ENCODE data around the gene KCNQ1. TPM values are rescaled to one million over a fixed set of nuclear protein-coding genes. Genes with fewer than 3 reads are reported as not detected.

Gene KCNQ1
- total RNA-seq, 1 experiment from 2014 or later, result 9.2 TPM

GRCh38 chr11:2728663-2729332 lies 284.0 kb downstream of the KCNQ1 start:
- H3K27ac Mint-ChIP-seq (ENCODE audit: unreplicated experiment), result no peak overlapping the region
- DNase-seq, result no peak
- H3K4me3 Mint-ChIP-seq (ENCODE audit: low read depth, unreplicated experiment), result no peak overlapping the region
- intact Hi-C loops (cut with micrococcal nuclease; ENCODE audit: unreplicated experiment), result no loop called here
- TF ChIP-seq CTCF (IDR thresholded peaks at IDR 0.05; ENCODE audit: unreplicated experiment), result no peak
- H3K27me3 Mint-ChIP-seq (ENCODE audit: unreplicated experiment), result peaks cover 58% of the 10 kb centered on the region
- H3K4me1 Mint-ChIP-seq (ENCODE audit: low read depth, unreplicated experiment), result no peaks in the 10 kb centered on the region
- H3K9me3 Mint-ChIP-seq (ENCODE audit: low read depth, unreplicated experiment), result no peaks in the 10 kb centered on the region
- CTCF ChIA-PET, result no interaction called here
- no peaks in the 10 kb centered on the region for H3K36me3 Mint-ChIP-seq (ENCODE audit: insufficient read depth, unreplicated experiment)
- no TSS peak for BruUV-seq (replicated peaks)

GRCh38 chr11:2729841-2730240 lies 285.0 kb downstream of the KCNQ1 start:
- H3K4me3 Mint-ChIP-seq (ENCODE audit: low read depth, unreplicated experiment), result no peak overlapping the region
- H3K4me1 Mint-ChIP-seq (ENCODE audit: low read depth, unreplicated experiment), result no peaks in the 10 kb centered on the region
- CTCF ChIA-PET, result no interaction called here
- peaks cover 47% of the 10 kb centered on the region for H3K27me3 Mint-ChIP-seq (ENCODE audit: unreplicated experiment)
- no peaks in the 10 kb centered on the region for H3K9me3 Mint-ChIP-seq (ENCODE audit: low read depth, unreplicated experiment)
- DNase-seq, result no peak
- no peak overlapping the region for H3K27ac Mint-ChIP-seq (ENCODE audit: unreplicated experiment)
- BruUV-seq (replicated peaks), result no TSS peak
- TF ChIP-seq CTCF (IDR thresholded peaks at IDR 0.05; ENCODE audit: unreplicated experiment), result no peak
- H3K36me3 Mint-ChIP-seq (ENCODE audit: insufficient read depth, unreplicated experiment), result no peaks in the 10 kb centered on the region
- intact Hi-C loops (cut with micrococcal nuclease; ENCODE audit: unreplicated experiment), result no loop called here

- intact Hi-C loops (cut with micrococcal nuclease; ENCODE audit: unreplicated experiment), result no loop called here
- Mint-ChIP-seq H3K4me1 (ENCODE audit: low read depth, unreplicated experiment) (no peaks in the 10 kb centered on the region), H3K27me3 (ENCODE audit: unreplicated experiment) (peaks cover 42% of the 10 kb centered on the region), H3K4me3 (ENCODE audit: low read depth, unreplicated experiment) (no peak overlapping the region), H3K27ac (ENCODE audit: unreplicated experiment) (no peak overlapping the region), H3K36me3 (ENCODE audit: insufficient read depth, unreplicated experiment) (no peaks in the 10 kb centered on the region), H3K9me3 (ENCODE audit: low read depth, unreplicated experiment) (no peaks in the 10 kb centered on the region)
- CTCF ChIA-PET, result no interaction called here
- no peak for DNase-seq
- no peak for TF ChIP-seq CTCF (IDR thresholded peaks at IDR 0.05; ENCODE audit: unreplicated experiment)
- BruUV-seq (replicated peaks), result no TSS peak
Measured at GRCh38 chr11:2730272-2731129, 285.7 kb downstream of the KCNQ1 start.

- peaks cover 33% of the 10 kb centered on the region for H3K27me3 Mint-ChIP-seq (ENCODE audit: unreplicated experiment)
- no peak overlapping the region for H3K4me3 Mint-ChIP-seq (ENCODE audit: low read depth, unreplicated experiment)
- H3K27ac Mint-ChIP-seq (ENCODE audit: unreplicated experiment), result no peak overlapping the region
- BruUV-seq (replicated peaks), result no TSS peak
- no peaks in the 10 kb centered on the region for H3K4me1 Mint-ChIP-seq (ENCODE audit: low read depth, unreplicated experiment)
- no peaks in the 10 kb centered on the region for H3K9me3 Mint-ChIP-seq (ENCODE audit: low read depth, unreplicated experiment)
- no peak for TF ChIP-seq CTCF (IDR thresholded peaks at IDR 0.05; ENCODE audit: unreplicated experiment)
- CTCF ChIA-PET, result interaction anchor here (0.5 kb wide), 1 partner anchor 130 kb away, joined by 4 read pairs; no protein-coding TSS in a partner anchor
- intact Hi-C loops (cut with micrococcal nuclease; ENCODE audit: unreplicated experiment), result no loop called here
- DNase-seq, result no peak
- no peaks in the 10 kb centered on the region for H3K36me3 Mint-ChIP-seq (ENCODE audit: insufficient read depth, unreplicated experiment)
Measured at GRCh38 chr11:2731130-2732125, 286.6 kb downstream of the KCNQ1 start.

Data from Calu3 (cell line).